ENCODE data around the gene GRIK3.

The GRIK3 gene

GRCh38 chr1:36807262-36807661, 227.1 kb downstream of the GRIK3 start:
- no peak for DNase-seq

- DNase-seq: no peak
These were observed 228.2 kb downstream of the GRIK3 start for GRCh38 chr1:36805979-36806640.

GRCh38 chr1:36804669-36805314, 229.5 kb downstream of the GRIK3 start:
- DNase-seq: no peak

DNA sequence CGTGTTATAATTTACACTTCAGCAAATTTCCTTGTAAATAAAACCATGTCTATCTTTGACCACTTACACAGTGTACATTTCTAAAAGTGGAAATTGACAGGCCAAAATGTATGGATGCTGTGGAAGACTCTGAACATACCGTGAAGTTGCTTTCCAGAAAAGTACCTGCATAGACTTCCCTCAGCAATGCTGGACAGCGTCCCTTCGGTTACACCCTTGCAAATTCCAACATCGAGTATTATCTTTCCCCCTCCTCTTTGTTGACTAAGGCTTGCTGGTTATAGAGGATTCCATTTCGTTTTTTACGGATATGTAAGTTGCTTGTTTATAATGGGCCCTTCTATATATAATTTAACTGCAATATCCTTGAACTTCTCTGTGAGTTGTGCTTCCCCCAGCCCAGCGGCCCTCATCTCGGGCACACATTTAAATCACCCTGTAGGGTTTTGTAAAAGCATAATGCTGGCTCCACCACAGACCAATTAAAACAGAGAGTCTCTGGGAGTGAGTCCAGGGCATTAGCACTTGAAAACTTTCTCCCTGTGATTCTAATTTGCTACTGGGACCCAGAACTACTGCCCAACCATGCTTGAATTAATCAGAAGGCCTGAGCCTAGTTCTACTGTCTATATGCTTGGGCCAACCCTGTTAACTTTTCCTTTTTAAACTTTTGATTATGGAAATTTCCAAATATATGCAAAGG, 230.3 kb downstream of the GRIK3 start:
- DNase-seq: no peak

- DNase-seq: no peak
These were observed 232.3 kb downstream of the GRIK3 start for GRCh38 chr1:36802018-36802417.

DNA sequence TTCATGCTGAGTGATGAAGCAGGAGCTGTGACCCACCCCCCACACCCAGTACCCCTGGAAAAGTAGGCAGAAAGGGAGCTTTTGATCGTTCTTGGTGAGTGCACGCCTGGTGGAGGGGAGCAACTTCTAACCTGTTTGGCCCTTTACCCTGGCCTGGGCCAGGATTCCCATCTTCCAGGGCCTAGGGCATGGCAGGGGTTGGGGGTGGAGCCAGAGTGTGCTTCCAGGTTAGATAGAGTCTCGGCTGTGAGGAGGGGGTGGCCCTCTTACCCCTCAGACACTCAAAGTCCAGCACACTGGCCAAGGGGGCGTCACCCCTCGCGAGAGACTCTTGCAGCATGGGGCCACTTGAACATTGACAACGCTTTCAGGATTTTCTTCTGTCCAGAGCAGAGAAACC, 236.6 kb downstream of the GRIK3 start:
- DNase-seq: no peak

DNA sequence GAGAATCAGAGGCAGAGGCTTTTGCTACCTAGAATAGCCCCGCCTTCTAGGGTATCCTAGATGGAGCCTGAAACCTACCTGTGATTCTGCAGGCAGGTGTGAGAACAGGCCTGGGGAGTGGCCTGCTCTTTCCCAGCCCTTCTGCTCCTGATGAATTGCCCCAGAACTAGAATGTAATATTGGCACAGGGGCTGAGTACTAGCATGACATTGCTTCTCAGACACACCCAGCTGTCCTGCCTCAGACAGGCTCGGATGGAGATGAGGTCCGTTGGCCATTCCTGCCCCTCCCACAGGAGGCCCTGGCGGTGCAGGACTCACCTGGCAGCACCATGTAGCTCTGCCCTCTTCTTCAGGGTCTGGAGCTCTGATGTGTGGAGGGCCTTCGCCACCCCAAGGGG, 237.6 kb downstream of the GRIK3 start:
- DNase-seq: no peak

GRCh38 chr1:36796106-36796590, 238.2 kb downstream of the GRIK3 start:
- no peak for DNase-seq

GRCh38 chr1:36794460-36794859, 239.9 kb downstream of the GRIK3 start:
- DNase-seq: no peak

- DNase-seq: no peak
These were observed 240.9 kb downstream of the GRIK3 start for GRCh38 chr1:36793452-36793851.

- no peak for DNase-seq
These were observed 242.0 kb downstream of the GRIK3 start for GRCh38 chr1:36792292-36792691.

DNA sequence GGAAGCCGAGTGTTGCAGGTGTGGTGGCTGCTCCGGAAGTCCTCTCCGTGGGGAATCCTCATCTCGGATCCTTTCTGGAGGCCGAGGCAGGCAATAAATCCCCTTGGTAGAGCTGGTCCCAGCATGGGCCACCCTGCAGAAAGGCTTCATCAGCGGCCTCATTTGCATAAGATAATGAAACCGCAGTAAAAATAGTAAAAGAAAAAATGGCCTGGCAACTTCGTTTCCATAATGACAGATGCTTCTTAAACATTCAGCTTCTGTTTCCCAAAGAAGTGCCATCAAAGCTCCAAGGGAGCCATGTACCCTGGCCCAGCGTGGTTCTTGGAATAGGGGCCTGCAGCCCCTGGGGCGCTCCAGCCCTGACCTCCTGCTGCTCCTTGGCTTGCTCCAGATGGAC, 244.1 kb downstream of the GRIK3 start:
- peak; percentile 40 for DNase-seq

DNA sequence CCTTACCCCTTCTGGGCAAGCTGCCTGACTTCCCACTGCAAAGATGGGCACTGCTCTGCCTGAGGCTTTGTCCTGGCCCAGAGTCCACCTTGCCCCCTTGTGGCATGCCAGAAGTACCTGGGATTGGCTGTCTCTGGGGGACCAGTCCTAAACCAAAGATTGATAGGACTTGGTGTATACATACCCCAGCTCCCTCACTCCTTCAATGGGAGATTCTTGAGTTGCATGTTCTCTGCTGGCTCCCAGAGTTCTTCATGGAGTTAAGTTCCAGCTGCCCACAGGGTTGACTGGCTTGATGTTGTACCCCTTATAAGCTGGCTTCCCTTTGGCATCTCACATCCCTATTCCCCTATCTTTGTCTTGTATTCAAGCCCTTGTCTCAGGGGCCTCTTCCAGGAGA, 244.8 kb downstream of the GRIK3 start:
- DNase-seq: no peak

DNA sequence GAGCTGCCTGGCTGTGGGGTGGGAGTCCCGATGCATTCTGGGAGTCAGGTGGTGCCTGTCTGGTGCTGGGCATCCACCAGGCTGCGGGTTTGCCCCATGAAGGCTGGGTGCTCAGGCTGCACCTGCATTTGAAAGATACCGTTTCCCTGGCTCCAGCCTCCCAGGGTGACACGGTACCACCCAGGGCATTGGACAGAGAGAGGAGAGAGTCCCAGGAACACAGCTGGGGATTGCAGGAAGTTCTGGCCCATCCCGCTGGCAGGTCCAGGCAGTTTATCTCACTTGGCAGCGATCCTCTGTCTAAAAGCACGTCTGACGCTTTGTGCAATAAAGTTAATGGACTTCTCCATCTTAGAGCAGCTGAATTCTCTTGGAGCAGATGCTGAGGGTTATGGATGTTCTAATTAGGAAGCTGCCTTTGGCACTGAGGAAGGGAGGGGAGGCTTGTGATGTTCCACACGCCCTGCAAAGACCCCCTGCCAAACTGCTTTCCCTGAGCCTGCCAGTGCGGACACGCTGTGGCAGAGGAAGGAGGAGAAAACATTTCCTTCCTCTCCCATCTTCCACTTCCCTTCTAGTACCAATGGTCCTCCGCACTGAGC, 246.9 kb downstream of the GRIK3 start:
- DNase-seq: no peak

- no peak for DNase-seq
These were observed 247.9 kb downstream of the GRIK3 start for GRCh38 chr1:36786425-36786824.

DNA sequence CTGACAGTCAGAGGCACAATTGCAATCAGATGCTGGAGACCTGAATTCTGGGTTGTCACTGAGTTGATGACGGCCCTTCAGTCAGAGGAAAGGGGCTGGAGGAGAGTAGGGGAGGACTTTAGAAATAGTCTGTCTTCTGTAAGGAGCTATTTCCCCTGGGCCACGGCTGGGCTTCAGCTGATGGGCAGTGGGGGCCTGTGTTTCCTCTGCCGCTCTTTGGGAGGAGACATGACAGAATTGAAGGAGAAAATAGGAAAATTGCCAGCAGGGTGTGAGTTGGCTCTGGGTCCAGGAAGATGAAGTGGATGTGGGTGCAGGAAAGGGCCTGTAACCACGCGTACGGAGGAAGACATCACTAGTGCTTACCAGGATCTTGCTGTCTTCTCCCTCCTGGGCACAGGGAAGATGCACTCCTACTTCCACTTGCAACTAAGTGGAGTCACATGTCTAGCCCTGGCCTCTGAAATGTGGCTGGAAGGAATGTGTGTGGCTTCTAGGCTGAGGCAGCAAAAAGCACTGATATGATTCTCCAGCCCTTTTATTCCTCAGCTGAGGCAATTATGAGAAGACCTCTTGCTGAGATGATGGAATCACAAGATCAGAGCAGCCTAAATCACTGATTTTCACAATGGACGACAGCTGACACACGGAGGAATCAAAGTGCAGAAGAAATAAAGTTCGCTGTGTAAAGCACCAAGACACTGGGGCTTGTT, 250.0 kb downstream of the GRIK3 start:
- no peak for DNase-seq

DNA sequence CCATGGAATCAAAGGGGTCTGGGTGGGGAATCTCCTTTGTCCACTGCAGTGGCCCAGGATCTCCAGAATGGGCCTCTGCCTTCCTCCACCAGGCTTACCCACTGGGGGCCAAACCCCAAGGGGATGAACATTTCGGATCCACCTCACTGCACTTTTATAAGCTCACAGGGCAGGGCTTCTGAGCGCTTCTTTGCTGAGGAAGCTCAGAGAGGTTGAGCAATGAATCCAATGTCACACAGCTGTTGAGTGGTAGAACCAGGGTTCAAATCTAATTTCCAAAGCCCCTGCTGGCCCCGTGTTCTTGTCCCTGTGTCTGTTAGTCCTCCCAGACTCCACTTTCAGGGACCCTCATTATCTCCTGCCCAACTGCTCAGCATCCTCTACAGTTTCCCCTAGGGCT, 250.8 kb downstream of the GRIK3 start:
- no peak for DNase-seq

DNA sequence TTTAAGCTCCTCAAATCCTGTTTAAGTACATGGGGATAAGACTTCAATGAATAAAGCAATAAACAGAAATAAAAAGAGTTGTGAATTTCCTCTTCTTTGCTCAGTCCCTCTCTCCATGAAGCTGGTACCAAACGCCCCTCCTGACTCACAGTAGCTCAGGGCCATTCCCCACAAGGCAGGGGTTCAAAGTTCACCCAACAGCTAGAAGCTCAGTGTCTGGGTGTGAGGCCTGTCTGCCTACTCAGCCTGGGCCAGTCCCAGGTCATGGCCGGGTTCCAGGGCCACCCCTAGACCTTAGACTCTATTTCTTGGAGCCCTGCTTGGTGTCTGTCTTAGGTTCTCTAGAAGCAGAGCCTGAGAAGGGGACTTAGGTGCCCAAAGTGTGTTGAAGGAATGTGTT, 251.5 kb downstream of the GRIK3 start:
- DNase-seq: no peak

DNA sequence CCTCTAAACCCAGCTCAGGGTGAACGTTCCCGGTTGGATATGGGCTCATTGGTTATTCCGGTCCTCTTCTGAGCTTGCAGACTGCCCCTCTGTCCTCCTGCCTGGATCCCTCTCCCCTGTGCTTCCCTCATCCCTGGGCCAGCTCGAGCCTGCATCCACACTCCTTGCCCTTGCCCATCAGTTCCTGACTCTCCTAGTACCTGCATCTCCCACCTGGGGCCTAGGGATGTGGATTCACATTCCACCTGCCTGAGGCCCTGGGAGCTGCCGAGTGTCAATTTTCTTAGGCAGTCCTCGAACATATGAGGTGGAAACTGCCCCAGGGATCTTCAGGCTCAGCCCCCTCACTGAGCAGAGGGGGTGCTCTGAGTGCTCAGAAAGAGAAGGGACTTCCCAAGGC, 252.2 kb downstream of the GRIK3 start:
- DNase-seq: no peak

- DNase-seq: no peak
These were observed 253.2 kb downstream of the GRIK3 start for GRCh38 chr1:36781098-36781497.

DNA sequence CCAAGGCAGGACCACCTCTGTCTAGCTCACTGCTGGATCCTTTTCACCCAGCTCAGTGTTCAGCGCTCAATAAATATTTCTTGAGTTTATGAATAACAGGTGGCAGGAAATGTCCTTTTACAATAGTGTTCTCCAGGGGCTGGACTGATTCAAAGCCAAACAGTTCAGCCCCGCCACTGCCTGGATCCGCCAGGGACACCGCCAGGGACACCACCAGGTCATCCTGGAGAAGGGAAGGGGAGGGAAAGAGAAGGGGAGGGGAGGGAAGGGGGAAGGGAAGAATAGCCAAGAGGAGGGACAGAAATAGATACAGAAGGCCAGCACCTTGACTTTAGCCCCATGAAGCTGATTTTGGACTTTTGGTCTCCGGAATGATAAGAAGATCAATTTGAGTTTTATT, 255.6 kb downstream of the GRIK3 start:
- DNase-seq: no peak

DNA sequence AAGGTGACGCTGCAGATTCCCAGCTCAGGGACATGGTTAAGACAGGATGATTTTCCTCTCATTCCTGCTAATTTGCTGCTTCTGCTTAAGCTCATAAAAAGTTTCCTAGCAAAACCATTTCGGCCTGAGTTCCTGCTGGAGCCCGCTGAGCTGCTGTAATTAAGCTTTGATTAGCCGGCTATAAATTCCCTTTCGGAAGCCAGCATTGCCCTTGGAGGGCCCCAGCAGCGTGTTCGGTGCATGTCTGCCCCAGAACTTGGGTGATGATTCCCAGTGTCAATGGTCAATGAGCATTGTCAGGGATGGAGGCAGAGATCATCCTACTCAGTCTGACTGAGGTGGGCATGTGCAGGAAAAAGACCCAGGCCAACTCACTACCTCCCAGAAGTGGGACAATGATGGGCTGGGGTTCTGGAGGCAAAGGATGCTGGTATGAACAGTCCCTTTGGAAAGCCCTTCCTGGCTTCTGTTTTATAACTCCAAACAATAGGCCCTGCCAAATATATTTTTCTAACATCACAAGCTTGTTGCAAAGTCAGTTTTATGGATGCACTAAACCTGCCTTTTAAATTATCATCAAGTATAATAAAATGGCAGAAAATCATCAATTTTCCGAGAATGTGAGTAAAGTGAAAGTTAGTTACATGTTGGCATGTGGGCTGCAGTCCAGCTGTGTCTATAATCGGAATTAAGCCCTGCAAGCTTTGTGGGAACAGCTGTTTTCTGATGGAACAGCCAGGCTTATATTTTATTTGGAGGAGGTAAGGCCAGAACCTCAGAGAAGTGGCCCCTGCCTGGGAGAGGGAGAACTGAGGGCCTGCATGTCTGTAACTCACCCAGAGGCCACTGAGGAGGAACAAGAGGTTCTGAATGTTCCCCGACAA, 257.1 kb downstream of the GRIK3 start:
- DNase-seq: no peak
